GM23248 (cell line): ENCODE results near the gene IRS1.
A peak's percentile ranks its signal among the peaks of the same experiment; 100 is the strongest.

Source experiments
- EZH2 ChIP-seq: fragments of 200-600 bp; sonication (generic); IDR thresholded peaks from 2 replicates; pipeline ENCODE4 v1.6.1; 2018; ENCODE audit warnings: antibody characterized with exemption, mild to moderate bottlenecking; ENCODE audit not compliant: insufficient read depth, poor library complexity, severe bottlenecking
- EZH2phosphoT487 ChIP-seq: fragments of 200-600 bp; sonication (generic); IDR thresholded peaks from 2 replicates; pipeline ENCODE4 v1.6.1; 2018; ENCODE audit warnings: antibody characterized with exemption, moderate library complexity, mild to moderate bottlenecking, low read depth; ENCODE audit not compliant: insufficient read depth

- no peak for TF ChIP-seq EZH2
- peak; percentile 94 for TF ChIP-seq EZH2phosphoT487
Observed at GRCh38 chr2:226701052-226701451, 98.6 kb downstream of the IRS1 start.
